Prostate gland (tissue), 2 donors: ENCODE results near the gene GALNT15. TPM values are rescaled to one million over a fixed set of nuclear protein-coding genes. Genes with fewer than 3 reads are reported as not detected.

Source experiments
- DNase-seq: peaks from one replicate; pipeline ENCODE4 v3.0.0-alpha.2; 2019; ENCODE audit warnings: low spot score
- H3K27ac ChIP-seq, 2 donors: fragments of 200-600 bp; sonication (generic); 2 replicates each; pipeline ENCODE4 v1.5.1; 2017 to 2019
- H3K27me3 ChIP-seq: fragments of 200-600 bp; sonication (generic); replicated peaks from 2 replicates; pipeline ENCODE4 v1.5.1; 2019; ENCODE audit not compliant: insufficient read depth
- H3K36me3 ChIP-seq, 2 donors: fragments of 200-600 bp; sonication (generic); 1 replicate in 1 of 2; 2 replicates in 1 of 2; pipeline versions ENCODE4 v1.5.1 to v1.8.1; 2017 to 2019
- H3K4me1 ChIP-seq: fragments of 200-600 bp; sonication (generic); replicated peaks from 2 replicates; pipeline ENCODE4 v1.5.1; 2019
- H3K4me3 ChIP-seq, 2 donors: fragments of 200-600 bp; sonication (generic); 2 replicates each; pipeline ENCODE4 v1.5.1; 2017 to 2019
- H3K9me3 ChIP-seq: fragments of 200-600 bp; sonication (generic); 2 replicates; pipeline ENCODE4 v1.5.1; 2017
- POLR2A ChIP-seq: fragments of 450-650 bp; IDR thresholded peaks from one replicate; pipeline ENCODE4 v1.6.1; 2016; ENCODE audit warnings: antibody characterized with exemption, mild to moderate bottlenecking
- POLR2AphosphoS5 ChIP-seq: sonication (generic); formaldehyde crosslinking; IDR thresholded peaks from one replicate; pipeline ENCODE4 v1.6.1; 2017; ENCODE audit warnings: antibody characterized with exemption
- WGBS: methylation state at CpG from one replicate; pipeline ENCODE4 v1.1.5; 2018; 5-methylcytosine and 5-hydroxymethylcytosine counted together
- intact Hi-C: fragments of 100-400 bp; cut with DNase I; formaldehyde crosslinking; loops from one replicate; pipeline ENCODE4 v1.14.2; 2022
- total RNA-seq, 2 donors: library from RNA; depleted of rRNA; stranded (reverse); fragments of >200 nt; gene quantifications; one replicate each; pipeline ENCODE4 v1.1.0, GENCODE V29; 2016
- TF ChIP-seq, protein P1 (sequence below), 4 experiments: fragments of 200-600 bp in 2 of 4; fragments of 450-650 bp in 2 of 4; sonication (generic) in 2 of 4; IDR thresholded peaks; 1 replicate in 3 of 4; 2 replicates in 1 of 4; pipeline ENCODE4 v1.5.1; 2016 to 2019; ENCODE audit warnings: antibody characterized with exemption in 4 of 4, mild to moderate bottlenecking in 2 of 4, moderate library complexity in 2 of 4

GALNT15 gene
- total RNA-seq, 2 donors from 2014 or later: 6.0 to 7.6 TPM

DNA sequence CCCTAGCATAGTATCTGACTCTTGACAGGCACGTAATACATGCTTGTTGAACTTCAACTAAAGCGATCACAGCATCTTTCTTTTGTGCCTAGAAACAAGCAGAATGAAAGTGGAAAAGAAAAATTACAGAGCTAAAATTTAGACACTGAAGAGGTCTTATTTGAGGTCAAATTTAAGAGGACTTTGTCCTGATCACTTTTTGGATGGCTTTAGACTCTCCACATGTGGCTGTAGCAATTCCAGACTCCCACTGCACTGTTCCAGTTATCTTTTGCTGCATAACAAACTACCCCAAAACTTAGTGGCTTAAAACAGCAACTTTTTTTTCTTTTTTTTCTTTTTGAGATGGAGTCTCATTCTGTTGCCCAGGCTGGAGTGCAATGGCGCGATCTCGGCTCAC lies 66.7 kb downstream of the GALNT15 start:
- H3K27me3 ChIP-seq: no peaks in the 10 kb centered on the region
- WGBS: 92% methylated on average over 5 of the region's 5 CpGs
- intact Hi-C loops: loop anchor here (10.0 kb wide), 1 partner anchor 606 kb away; no protein-coding TSS in a partner anchor
- H3K9me3 ChIP-seq: no peaks in the 10 kb centered on the region
- H3K27ac ChIP-seq: no peak overlapping the region
- H3K36me3 ChIP-seq: no peaks in the 10 kb centered on the region
- H3K4me1 ChIP-seq: no peaks in the 10 kb centered on the region
- DNase-seq: no peak
- TF ChIP-seq, protein P1, sequence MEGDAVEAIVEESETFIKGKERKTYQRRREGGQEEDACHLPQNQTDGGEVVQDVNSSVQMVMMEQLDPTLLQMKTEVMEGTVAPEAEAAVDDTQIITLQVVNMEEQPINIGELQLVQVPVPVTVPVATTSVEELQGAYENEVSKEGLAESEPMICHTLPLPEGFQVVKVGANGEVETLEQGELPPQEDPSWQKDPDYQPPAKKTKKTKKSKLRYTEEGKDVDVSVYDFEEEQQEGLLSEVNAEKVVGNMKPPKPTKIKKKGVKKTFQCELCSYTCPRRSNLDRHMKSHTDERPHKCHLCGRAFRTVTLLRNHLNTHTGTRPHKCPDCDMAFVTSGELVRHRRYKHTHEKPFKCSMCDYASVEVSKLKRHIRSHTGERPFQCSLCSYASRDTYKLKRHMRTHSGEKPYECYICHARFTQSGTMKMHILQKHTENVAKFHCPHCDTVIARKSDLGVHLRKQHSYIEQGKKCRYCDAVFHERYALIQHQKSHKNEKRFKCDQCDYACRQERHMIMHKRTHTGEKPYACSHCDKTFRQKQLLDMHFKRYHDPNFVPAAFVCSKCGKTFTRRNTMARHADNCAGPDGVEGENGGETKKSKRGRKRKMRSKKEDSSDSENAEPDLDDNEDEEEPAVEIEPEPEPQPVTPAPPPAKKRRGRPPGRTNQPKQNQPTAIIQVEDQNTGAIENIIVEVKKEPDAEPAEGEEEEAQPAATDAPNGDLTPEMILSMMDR (IDR thresholded peaks at IDR 0.05): no peak
- TF ChIP-seq POLR2AphosphoS5 (no peak), POLR2A (no peak)
- no peak overlapping the region for H3K4me3 ChIP-seq

DNA sequence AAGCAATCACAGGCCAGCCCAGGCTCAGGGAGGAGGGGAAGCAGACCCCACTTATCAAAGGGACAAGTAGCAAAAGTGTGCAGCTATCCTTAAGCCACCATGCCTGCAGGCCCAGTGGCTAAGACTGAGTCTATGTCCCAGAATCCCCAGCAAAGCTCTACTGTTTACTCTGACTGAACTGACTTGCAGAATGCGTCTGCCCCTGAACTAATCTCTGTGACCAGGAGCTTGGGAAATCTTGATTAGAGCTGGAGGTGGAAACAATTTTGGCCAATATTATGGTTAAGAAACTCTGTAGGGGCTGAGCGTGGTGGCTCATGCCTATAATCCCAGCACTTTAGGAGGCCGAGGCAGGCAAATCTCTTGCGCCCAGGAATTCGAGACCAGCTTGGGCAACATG lies 67.7 kb downstream of the GALNT15 start:
- 96% methylated on average over 5 of the region's 5 CpGs for whole genome bisulfite sequencing
- intact Hi-C loops: loop anchor here (10.0 kb wide), 1 partner anchor 607 kb away; no protein-coding TSS in a partner anchor
- TF ChIP-seq POLR2A: no peak
- no peak for TF ChIP-seq POLR2AphosphoS5
- TF ChIP-seq, protein P1 (IDR thresholded peaks at IDR 0.05): no peak
- Histone ChIP-seq H3K4me1 (no peaks in the 10 kb centered on the region), H3K27me3 (no peaks in the 10 kb centered on the region), H3K4me3 (no peak overlapping the region), H3K27ac (no peak overlapping the region), H3K36me3 (no peaks in the 10 kb centered on the region), H3K9me3 (no peaks in the 10 kb centered on the region)
- DNase-seq: no peak

DNA sequence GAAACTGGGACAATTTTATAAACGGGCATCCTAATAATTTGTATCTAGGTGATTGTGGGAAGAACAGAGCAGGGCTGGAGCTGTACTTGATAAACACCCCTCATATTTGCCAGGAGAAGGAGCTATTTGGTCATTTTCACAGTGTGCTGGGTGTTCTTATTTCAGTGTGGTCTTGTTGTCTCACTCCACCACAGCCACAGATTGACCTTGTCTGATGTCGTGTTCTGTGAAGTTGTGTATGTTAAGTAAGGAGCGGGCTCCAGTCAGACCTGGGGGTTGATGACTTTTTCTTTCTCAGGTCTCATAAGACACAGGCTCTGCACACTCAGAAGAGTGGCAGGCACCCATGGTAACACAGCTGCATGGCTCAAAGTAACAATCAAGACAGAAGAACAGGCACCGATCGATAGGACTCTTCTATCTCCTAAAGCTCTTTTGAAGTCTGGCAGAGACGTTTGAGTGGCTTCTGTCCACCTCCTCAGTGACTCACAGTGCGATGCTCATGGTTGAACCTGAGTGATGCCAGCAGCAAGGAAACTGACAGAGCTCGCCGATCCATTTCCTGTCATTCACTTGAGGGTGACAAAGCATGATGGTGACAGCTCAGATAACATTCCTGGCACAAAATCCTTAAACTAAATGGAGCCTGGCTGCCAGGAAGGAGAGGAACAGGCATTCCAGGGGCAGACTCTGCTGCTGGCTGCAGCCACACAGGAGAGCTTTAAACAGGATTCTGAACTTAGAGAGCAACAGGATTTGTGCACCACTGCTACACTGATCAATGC lies 69.4 kb downstream of the GALNT15 start:
- no peaks in the 10 kb centered on the region for H3K36me3 ChIP-seq
- H3K27me3 ChIP-seq: no peaks in the 10 kb centered on the region
- intact Hi-C loops: loop anchor here (10.0 kb wide), 1 partner anchor 609 kb away; no protein-coding TSS in a partner anchor
- no peak overlapping the region for H3K27ac ChIP-seq
- 60% methylated on average over 9 of the region's 9 CpGs for WGBS
- no peak overlapping the region for H3K4me3 ChIP-seq
- no peak for DNase-seq
- TF ChIP-seq POLR2AphosphoS5: no peak
- no peak for TF ChIP-seq POLR2A
- TF ChIP-seq, protein P1 (IDR thresholded peaks at IDR 0.05): no peak
- no peaks in the 10 kb centered on the region for H3K4me1 ChIP-seq
- no peaks in the 10 kb centered on the region for H3K9me3 ChIP-seq

DNA sequence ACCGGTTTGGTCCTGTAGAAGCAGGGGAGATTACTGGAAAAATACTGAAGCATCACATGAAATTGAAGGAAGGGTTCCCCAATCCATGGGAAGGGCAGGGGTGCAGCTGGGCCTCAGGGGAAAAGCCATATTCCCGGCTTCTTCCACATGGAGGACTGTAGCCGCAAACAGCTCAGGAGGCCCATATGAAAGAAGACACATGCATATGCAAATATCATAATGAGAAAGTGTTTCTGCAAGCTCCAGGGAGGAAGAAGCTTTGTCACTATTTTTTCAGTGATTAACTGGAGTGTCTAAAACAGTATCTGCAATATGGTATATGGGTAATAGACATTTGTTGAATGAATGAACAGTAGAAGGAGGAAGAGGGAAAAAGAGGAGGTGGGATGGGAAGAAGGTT lies 71.1 kb downstream of the GALNT15 start:
- intact Hi-C loops: loop anchor here (5.0 to 10.0 kb wide), 3 partner anchors 198 to 611 kb away; no protein-coding TSS in a partner anchor
- Histone ChIP-seq H3K9me3 (no peaks in the 10 kb centered on the region), H3K4me3 (no peak overlapping the region), H3K27ac (no peak overlapping the region), H3K4me1 (no peaks in the 10 kb centered on the region), H3K27me3 (no peaks in the 10 kb centered on the region), H3K36me3 (no peaks in the 10 kb centered on the region)
- DNase-seq: no peak
- TF ChIP-seq POLR2A (no peak), POLR2AphosphoS5 (no peak)
- 92% methylated on average over 3 of the region's 3 CpGs for WGBS

DNA sequence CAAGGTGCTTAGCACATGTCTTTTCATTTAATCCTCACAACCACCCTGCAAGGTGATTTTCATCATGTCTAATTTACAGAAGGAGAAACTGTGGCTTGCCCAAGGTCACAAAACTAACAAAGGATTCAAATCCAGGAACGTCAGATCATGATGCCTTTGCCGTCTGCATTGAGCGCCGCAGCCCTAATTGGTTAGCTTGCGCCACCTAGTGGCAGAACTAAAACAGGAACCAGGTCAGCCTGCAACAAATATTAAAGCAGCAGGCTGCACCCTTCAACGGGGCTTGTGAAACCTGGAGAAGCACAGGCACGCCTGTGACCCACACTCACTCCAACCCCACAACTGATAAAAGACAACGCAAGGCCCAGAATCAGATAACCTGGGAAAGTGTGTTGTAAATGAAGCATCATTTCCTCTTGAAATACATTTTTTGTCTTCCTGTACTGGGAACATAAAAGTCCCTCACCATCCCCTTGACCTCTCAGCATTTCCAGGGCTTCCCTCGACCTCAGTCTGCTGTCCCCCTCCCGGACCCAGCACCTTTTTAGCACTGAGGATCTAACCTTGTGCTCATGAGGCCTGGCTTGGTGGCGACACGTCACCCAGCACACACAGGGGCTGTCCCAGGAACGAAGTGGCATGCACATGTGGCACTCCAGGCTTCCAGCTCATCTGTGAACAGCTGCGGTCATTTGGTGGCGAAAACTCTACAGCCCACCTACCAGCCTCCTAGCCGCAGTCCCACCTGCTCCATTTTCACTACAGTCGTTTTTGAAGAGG lies 73.0 kb downstream of the GALNT15 start:
- no peak overlapping the region for H3K4me3 ChIP-seq
- H3K27ac ChIP-seq: no peak overlapping the region
- intact Hi-C loops: loop anchor here (5.0 to 10.0 kb wide), 3 partner anchors 200 to 613 kb away; no protein-coding TSS in a partner anchor
- H3K9me3 ChIP-seq: no peaks in the 10 kb centered on the region
- peak; percentile 76 for DNase-seq
- H3K27me3 ChIP-seq: no peaks in the 10 kb centered on the region
- TF ChIP-seq, protein P1 (IDR thresholded peaks at IDR 0.05): peak; percentile 87 to 96 (median 90)
- TF ChIP-seq POLR2AphosphoS5 (peak; percentile 32), POLR2A (no peak)
- 24% methylated on average over 16 of the region's 17 CpGs for WGBS
- H3K36me3 ChIP-seq: no peaks in the 10 kb centered on the region
- H3K4me1 ChIP-seq: no peaks in the 10 kb centered on the region
